ENCODE data around the gene ARHGAP21. TPM values are rescaled to one million over a fixed set of nuclear protein-coding genes. Genes with fewer than 3 reads are reported as not detected.
"Not testable (repeated sequence)": the region's sequence is repeated elsewhere in the genome, so short reads cannot be mapped to it uniquely, and the experiment has no call there.

The ARHGAP21 gene
- polyA plus RNA-seq (2013, experiment 1 of 2; ENCODE audit: insufficient read length), result 69.4 TPM
- 71.3 TPM for polyA plus RNA-seq (2013, experiment 2 of 2; ENCODE audit: insufficient read length)

DNA sequence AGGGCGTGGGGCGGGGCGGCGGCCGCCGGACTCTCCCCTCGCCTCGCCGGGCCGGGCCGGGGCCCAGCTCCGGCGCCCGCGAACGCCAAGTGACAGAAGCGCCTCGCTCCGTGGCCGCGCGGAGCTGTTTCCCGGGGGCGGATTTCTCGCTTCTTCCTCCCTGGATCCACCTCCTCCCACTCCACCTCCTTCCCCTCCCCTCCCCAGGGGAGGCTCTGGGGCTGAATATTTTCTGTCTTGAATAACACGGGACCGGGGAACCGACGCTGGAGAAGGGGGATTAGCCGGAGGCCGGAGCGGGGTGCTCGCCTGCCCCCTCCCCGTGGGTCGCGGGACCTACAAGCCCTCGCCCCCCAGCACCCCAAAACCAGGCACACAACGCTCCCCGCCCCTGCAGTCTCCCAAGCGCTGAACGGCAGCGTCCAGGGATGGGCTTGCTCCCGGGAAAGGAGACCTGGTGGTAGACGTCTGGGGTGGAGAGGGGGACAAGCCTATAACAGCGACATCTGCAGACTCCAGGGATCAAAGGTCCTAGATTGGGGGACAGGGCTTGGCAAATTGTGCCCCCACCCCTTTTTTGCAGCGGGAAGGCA, at the start of gene ARHGAP21:
ARHGAP21 (minus strand) TSS at position 100 of the 593 bp plus-strand sequence. CDS start 1,988 bp downstream, outside the sequence.
- peak; percentile 87 for DNase-seq

GRCh38 chr10:24771943-24772694, 48.4 kb upstream of the ARHGAP21 start:
- peak; percentile 5 for DNase-seq

- not testable (repeated sequence) for DNase-seq
These were observed 41.3 kb upstream of the ARHGAP21 start for GRCh38 chr10:24764991-24765390.

GRCh38 chr10:24762966-24763623, 39.4 kb upstream of the ARHGAP21 start:
- peak; percentile 80 for DNase-seq

- no peak for DNase-seq
These were observed 38.7 kb upstream of the ARHGAP21 start for GRCh38 chr10:24762161-24762924.

GRCh38 chr10:24759672-24760071, 36.0 kb upstream of the ARHGAP21 start:
- DNase-seq, result no peak

- not testable (repeated sequence) for DNase-seq
These were observed 34.6 kb upstream of the ARHGAP21 start for GRCh38 chr10:24758254-24758653.

DNA sequence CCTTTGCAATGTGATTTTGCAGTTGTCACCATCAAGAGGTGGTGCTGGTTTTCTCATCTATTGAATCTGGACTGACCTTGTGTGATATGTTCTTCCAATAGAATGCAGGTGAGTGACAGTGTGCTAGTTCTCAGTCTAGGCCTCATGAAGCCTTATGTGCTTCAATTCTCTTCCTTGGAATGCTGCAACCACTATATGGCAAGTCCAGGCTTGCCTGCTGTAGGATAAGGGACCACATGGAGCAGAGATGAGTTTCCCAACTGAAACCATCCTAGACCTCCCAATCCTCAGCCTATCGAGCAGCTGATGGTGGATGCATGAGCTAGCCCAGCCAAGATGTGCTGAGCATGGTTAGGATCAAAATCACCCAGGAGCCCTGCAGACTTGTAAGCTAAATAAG, 32.6 kb upstream of the ARHGAP21 start:
- DNase-seq, result no peak

GRCh38 chr10:24751716-24752115, 28.0 kb upstream of the ARHGAP21 start:
- peak; percentile 6 for DNase-seq

- DNase-seq, result no peak
These were observed 27.0 kb upstream of the ARHGAP21 start for GRCh38 chr10:24750695-24751094.

- no peak for DNase-seq
These were observed 24.5 kb upstream of the ARHGAP21 start for GRCh38 chr10:24748214-24748613.

- DNase-seq, result no peak
These were observed 21.3 kb upstream of the ARHGAP21 start for GRCh38 chr10:24744946-24745345.

DNA sequence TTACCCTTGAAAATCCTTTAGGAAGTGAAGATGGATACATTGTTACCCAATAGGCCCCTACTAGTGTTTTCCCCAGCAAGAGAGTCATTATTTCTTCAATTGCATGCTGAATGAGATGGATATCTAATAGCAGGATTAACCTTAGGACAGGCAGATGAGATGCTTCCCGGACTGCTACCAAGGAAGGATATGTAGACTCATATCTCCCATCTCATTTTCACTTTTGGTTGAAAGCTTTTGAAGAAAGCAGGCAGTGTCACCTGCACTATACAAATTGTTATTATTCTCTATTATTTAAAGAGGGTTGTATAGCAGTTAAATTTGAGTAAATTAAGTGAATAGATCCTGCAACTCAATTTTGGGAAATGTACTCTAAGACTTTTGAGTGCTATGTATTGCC, 17.0 kb upstream of the ARHGAP21 start:
- no peak for DNase-seq

- DNase-seq, result no peak
These were observed 13.3 kb upstream of the ARHGAP21 start for GRCh38 chr10:24737001-24737400.

DNA sequence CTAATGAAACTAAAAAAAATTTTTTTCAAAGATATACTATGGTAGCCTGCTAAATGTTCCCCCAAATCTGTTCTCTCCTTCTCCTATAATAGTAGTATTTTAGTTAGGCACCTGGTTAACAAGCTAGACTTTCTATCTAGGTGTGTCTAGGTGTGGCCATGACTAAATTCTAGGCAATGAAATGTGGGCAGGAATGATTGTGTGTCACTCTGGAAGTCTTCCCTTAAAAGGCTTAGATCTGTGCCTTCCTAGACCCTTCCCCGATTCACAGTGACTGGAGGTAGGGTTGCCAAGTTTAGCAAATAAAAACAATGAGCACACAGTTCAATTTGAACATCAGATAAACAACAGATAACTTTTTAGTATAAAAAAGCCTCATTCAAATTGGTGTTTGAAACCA, 8.3 kb upstream of the ARHGAP21 start:
- no peak for DNase-seq

GRCh38 chr10:24730811-24731210, 7.1 kb upstream of the ARHGAP21 start:
- no peak for DNase-seq

DNA sequence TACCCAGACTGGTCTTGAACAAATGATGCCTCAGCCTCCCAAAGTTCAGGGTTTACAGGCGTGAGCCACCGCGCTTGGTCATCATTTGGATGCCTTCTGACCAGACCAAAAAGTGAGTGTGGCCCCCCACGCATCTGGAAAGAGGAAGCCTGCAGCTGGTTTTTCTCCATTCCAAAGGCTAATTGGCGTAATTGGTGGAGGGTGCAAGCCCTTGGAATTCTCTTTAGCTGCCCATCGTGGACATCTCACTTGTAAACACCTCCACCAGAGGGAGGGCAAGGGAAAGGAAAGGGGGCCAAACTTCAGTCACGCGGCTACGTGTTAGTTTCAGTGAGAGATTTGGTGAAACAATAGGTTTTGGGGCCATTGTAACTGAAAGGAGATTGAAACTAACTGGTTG, 4.1 kb upstream of the ARHGAP21 start:
- DNase-seq, result no peak

DNA sequence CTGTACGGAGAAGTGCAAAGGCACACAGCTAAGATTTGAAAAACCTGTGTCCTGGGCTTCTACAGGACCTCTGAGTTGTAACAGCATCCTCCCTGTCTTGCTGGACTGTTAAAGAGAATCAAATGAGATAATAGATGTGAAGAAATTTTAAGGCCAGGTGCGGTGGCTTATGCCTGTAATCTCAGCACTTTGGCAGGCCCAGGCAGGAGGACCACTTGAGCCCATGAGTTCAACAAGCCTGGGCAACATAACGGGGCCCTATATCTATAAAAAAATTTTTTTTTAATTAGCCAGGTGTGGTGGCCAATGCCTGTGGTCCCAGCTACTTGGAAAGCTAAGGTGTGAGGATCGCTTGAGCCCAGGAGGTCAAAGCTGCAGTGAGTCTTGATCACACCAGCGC, 2.9 kb upstream of the ARHGAP21 start:
- DNase-seq, result no peak

GRCh38 chr10:24726029-24726428, 2.3 kb upstream of the ARHGAP21 start:
- not testable (repeated sequence) for DNase-seq

DNA sequence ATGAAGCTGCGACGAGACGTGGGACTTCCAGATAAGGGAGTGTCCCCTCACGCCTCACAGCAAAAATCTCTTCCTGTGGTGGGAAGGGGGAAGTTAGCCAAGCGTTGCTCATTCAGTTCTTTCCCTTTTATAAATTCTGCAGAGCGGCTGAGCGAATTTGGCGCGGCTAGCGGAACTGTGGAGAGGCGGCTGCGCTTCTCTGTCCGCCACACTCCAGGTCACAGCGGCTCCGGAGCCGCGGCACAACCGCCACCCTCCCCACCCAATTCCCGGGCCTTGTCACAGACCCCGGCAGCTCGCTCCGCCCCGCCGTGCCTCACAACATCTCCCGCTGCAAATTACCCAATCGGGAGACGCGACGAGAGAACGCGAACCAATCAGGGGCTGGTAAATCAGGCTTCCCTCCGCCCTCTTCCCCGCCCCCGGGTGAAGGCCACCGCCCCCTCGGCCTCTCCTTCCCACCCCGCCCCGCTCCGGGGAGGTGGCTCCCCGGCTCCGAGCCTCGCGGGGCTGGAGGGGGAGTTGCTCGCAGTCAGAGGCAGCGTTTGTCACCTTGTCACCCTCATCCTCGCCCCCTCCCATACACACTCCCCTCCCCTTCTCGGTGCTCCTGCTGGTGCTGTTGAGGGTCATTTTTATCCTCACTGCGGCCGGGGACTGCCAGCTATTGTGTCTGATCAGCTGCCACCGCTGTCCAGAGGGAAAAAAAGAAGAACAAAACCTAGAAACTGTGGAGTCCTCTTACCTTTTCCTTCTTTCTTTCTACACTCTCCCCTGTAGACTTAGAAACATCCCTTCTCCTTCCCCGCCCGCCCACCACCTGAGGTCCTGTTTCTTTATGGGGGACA, 918 bp upstream of the ARHGAP21 start:
- peak; percentile 98 for DNase-seq

- DNase-seq, result peak; percentile 41
These were observed 300 bp downstream of the ARHGAP21 start for GRCh38 chr10:24723386-24723787.
